ENCODE results near the gene DCTN2. TPM values are rescaled to one million over a fixed set of nuclear protein-coding genes. Genes with fewer than 3 reads are reported as not detected.

Gene DCTN2
- total RNA-seq, 8 experiments from 2014 or later, result 104 to 184 (median 161) TPM

DNA sequence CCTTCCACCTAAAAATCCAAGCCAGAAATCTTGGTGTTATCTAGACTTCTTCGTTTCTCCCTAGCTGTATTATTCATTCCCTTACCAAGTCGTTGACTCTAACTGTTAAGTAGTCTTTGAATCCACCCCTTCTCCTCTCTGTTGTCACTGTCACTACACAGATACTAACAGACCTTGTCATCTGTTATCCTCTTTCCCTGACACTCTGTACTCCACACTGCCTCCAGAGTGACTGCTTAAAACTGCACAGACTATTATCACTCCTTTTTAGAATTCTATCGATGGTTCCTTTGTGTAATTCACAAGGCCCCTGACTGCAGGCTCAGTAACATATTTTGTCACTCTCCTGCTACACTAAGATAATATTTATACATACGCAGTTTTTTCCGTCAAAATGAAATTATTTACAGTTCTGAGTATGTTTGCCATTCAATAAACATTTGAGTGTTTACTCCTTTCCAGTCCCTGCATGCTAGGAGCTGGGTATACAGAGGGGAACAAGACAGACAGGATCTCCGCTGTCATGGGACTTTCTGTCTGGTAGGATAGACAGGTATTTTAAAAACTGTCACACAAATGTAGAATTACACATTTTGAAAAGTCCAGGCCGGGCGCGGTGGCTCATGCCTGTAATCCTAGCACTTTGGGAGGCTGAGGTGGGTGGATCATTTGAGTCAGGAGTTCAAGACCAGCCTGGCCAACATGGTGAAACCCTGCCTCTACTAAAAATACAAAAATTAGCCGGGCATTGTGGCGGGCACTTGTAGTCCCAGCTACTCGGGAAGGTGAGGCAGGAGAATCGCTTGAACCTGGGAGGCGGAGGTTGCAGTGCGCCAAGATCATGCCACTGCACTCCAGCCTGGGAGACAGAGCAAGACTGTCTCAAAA, 55.4 kb downstream of the DCTN2 start:
- 80 to 100% (median 92%) methylated on average over 2 to 10 of the region's 15 CpGs for WGBS, 10 experiments
- Histone ChIP-seq H3K27ac (no peak overlapping the region), H3K4me1 (replicated peaks in 1 of 2) (peaks cover 9 to 10% of the 10 kb centered on the region in 2 donors), H3K4me3 (no peak overlapping the region)
- no peak for ATAC-seq (replicated peaks in 6 of 8)
- in situ Hi-C loops (cut with MboI; ENCODE audit: low pct_unique_long_range_greater_than_20kb in 2 of 9, low sequenced_read_pairs in 9 of 9, unreplicated experiment in 9 of 9), result no loop called here

DNA sequence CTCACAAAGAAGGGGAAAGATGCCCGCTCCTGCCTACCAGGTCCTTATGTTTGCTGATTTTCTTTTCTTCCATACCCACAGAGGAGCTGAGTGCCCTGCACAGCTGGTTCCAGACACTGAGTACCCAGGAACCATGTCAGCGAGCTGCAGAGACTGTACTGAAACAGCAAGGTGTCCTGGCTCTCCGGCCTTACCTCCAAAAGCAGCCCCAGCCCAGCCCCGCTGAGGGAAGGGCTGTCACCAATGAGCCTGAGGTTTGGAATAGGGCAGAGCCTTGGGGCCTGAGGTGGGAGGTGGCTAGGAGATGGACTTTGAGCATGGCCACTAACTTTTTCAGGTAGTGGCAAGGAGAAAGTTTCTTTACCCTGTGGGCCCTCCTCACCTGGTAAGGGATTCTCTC, 56.9 kb downstream of the DCTN2 start:
- Histone ChIP-seq H3K4me1 (replicated peaks in 1 of 2) (peaks cover 9 to 10% of the 10 kb centered on the region in 2 donors), H3K4me3 (no peak overlapping the region), H3K27ac (no peak overlapping the region)
- in situ Hi-C loops (cut with MboI; ENCODE audit: low pct_unique_long_range_greater_than_20kb in 2 of 9, low sequenced_read_pairs in 9 of 9, unreplicated experiment in 9 of 9), result no loop called here
- ATAC-seq (replicated peaks in 6 of 8), result no peak
- 83 to 100% (median 100%) methylated on average over 1 to 3 of the region's 4 CpGs; no CpG with 5 or more reads in 4 of the 10 experiments for WGBS, 10 experiments

DNA sequence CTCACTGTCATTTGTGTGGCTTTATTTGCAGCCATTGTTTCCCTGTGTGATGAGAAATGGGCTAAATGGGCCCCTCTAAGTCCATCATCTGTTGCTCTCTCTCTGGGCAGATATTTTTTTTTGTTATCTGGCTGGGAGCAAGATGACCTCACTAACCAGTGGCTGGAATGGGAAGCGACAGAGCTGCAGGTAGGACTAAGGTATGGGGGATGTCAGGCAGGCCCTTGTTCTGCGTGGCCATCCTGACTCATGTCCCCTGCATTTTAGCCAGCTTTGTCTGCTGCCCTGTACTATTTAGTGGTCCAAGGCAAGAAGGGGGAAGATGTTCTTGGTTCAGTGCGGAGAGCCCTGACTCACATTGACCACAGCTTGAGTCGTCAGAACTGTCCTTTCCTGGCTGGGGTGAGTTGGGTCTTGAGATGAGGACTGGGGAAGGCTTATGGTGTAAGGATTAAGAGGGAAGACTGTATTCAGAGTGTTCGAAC, 57.8 kb downstream of the DCTN2 start:
- in situ Hi-C loops (cut with MboI; ENCODE audit: low pct_unique_long_range_greater_than_20kb in 2 of 9, low sequenced_read_pairs in 9 of 9, unreplicated experiment in 9 of 9), result no loop called here
- 40 to 100% (median 100%) methylated on average over 1 to 5 of the region's 5 CpGs; no CpG with 5 or more reads in 1 of the 10 experiments for WGBS, 10 experiments
- Histone ChIP-seq H3K4me1 (replicated peaks in 1 of 2) (peaks cover 9 to 10% of the 10 kb centered on the region in 2 donors), H3K27ac (peak overlapping the region; percentile 5 to 97), H3K4me3 (peak overlapping the region; percentile 86 to 99 (median 93))
- no peak for ATAC-seq (replicated peaks in 6 of 8)

DNA sequence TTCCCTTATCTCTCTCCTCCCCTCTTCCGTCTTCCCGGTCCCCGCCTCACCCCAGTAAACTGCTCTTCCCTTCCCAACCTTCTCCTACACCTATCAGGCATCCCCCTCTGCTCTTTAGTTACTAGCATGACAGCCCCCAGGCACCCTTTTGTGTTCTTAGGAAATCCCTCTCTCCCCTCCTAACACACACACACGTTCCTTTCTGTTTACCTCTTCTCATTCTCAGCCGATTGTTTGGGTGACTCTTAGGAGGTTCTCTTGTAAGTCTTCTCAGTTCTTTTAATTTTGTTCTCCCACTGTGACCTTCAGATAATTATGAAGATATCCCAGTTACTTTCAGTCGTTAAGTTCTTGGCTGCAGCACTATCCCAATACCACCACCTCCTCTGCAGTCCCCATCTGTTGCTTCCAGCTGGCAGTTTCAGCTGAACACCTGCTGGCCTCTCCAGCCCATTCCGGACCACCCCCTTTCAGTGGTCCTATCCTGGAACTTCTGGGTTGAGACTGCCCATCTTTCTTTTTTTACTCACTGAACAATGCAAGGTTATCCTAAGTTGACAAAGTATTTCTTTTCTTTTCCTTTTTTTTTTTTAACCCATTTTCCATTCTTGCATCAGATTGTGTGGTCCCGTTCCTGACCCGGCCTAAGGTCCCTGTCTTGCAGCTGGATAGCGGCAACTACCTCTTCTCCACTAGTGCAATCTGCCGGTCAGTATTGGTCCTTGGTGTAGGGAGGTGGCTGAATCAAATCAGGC, 58.4 kb downstream of the DCTN2 start:
- peak in 1 of 8 experiments; percentile 3 for ATAC-seq (replicated peaks in 6 of 8)

DNA sequence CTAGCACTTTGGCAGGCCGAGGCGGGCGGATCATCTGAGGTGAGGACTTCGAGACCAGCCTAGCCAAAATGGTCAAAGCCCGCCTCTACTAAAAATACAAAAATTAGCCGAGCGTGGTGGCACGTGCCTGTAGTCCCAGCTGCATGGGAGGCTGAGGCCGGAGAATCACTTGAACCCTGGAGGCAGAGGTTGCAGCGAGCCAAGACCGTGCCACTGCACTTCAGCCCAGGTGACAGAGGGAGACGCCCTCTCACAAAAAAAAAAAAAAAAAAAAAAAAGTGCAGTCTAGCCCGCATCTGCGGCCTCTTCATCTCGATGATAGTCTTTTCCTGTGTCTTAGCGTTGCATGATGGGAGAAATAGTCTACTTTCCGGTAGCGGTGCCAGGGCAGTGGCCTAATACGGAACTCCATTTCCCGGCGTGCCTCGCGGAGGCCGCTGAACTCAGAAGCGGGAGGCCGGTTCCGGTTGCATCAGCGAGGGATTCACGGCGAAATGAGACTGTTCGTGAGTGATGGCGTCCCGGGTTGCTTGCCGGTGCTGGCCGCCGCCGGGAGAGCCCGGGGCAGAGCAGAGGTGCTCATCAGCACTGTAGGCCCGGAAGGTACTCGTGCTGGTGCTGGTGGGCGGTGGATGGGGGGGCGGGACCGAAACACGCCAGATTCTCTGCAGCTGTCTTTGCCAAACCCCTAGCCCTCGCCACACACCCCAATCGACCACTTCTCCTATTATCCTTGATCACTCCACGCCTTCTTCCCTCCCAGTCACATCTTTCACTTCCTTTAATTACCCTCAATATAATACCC, 59.2 kb downstream of the DCTN2 start, which contains the start of gene MARS1:
Gene MARS1, plus strand, starts transcription at position 472 of the 805 bp plus-strand sequence. Its CDS starts 23 bp downstream, at position 495.
- 0 to 17% (median 4%) methylated on average over 3 to 15 of the region's 47 CpGs; no CpG with 5 or more reads in 1 of the 10 experiments for WGBS, 10 experiments
- in situ Hi-C loops (cut with MboI; ENCODE audit: low pct_unique_long_range_greater_than_20kb in 2 of 9, low sequenced_read_pairs in 9 of 9, unreplicated experiment in 9 of 9), result no loop called here
- ATAC-seq (replicated peaks in 6 of 8), result peak; percentile 93 to 99 (median 98)
- H3K4me1 ChIP-seq (replicated peaks in 1 of 2), result peaks cover 9 to 10% of the 10 kb centered on the region in 2 donors
- peak within 1 kb of the TSS; percentile 86 to 99 (median 93) for H3K4me3 ChIP-seq
- H3K27ac ChIP-seq, result peak within 1 kb of the TSS; percentile 96 to 97

More for the DNA sequence above, 58.4 kb downstream of the DCTN2 start:
- 10 to 53% (median 24%) methylated on average over 2 to 11 of the region's 11 CpGs; no CpG with 5 or more reads in 1 of the 10 experiments for WGBS, 10 experiments
- Histone ChIP-seq H3K27ac (peak overlapping the region; percentile 96 to 97), H3K4me1 (replicated peaks in 1 of 2) (peaks cover 9 to 10% of the 10 kb centered on the region in 2 donors), H3K4me3 (peak overlapping the region; percentile 86 to 99 (median 93))
- in situ Hi-C loops (cut with MboI; ENCODE audit: low pct_unique_long_range_greater_than_20kb in 2 of 9, low sequenced_read_pairs in 9 of 9, unreplicated experiment in 9 of 9), result no loop called here

DNA sequence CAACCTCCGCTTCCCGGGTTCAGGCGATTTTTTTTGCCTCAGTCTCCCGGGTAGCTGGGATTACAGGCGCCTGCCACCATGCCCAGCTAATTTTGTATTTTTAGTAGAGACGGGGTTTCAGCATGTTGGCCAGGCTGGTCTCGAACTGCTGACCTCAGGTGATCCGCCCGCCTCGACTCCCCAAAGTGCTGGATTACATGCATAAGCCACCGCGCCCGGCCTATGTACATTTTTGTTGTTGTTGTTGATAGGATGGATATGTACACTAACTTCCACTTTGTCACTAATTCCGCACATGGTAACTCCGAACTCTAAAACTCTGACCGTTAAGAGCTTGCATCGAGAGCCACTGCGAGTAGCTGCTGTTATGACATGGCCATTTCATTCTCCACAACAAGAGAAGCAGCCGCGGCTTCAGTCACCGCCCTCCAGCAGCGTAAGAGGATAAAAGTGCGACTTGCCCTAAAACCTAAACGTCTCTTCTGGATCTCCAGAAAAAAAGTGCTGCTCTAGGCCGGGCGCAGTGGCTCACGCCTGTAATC, 59.9 kb downstream of the DCTN2 start:
- Histone ChIP-seq H3K4me3 (peak overlapping the region in 2 of 5 donors; percentile 15 to 86), H3K4me1 (replicated peaks in 1 of 2) (peaks cover 9 to 10% of the 10 kb centered on the region in 2 donors), H3K27ac (peak overlapping the region in 1 of 2 donors; percentile 62)
- in situ Hi-C loops (cut with MboI; ENCODE audit: low pct_unique_long_range_greater_than_20kb in 2 of 9, low sequenced_read_pairs in 9 of 9, unreplicated experiment in 9 of 9), result no loop called here
- WGBS, 10 experiments, result 79 to 100% (median 95%) methylated on average over 2 to 14 of the region's 27 CpGs; no CpG with 5 or more reads in 2 of the 10 experiments
- ATAC-seq (replicated peaks in 6 of 8), result no peak

DNA sequence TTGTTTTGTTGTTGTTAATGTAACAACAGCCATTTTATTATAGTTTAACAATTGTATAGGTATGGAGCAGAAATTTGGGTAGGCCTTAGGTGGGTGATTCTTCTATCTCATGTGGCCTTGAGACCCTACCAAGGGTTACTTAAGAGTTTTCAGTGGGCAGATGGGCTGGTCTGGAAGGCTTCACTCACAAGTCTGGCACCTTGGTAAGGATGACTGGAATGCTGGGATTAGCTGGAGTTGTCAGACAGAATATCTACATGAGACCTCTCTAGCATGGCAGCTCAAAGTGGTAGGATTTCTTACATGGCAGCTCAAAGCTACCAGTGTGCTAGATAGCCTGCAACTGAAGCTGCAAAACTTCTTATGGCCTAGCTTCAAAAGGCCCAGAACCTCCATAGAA, 61.3 kb downstream of the DCTN2 start:
- in situ Hi-C loops (cut with MboI; ENCODE audit: low pct_unique_long_range_greater_than_20kb in 2 of 9, low sequenced_read_pairs in 9 of 9, unreplicated experiment in 9 of 9), result no loop called here

DNA sequence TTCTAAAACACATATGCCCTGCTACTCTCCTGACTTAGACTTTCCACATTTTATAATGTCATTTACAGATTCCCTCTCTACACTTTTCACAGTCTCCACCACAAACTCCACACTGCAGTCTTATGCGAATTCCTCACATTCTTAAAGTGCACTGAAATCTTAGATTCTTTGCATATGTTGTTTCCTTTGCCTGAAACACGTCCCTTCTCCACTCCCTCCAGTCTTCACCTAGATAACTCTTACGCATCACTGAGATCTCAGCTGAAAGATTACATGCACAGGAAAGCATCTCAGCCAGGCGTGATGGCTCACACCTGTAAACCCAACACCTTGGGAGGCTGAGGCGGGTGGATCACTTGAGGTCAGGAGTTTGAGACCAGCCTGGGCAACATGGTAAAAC, 63.5 kb downstream of the DCTN2 start:
- peak in 3 of 8 experiments; percentile 8 to 14 (median 12) for ATAC-seq (replicated peaks in 6 of 8)
- WGBS, 10 experiments, result 10 to 89% (median 68%) methylated on average over 1 to 5 of the region's 5 CpGs; no CpG with 5 or more reads in 1 of the 10 experiments
- Histone ChIP-seq H3K4me3 (no peak overlapping the region), H3K27ac (no peak overlapping the region), H3K4me1 (replicated peaks in 1 of 2) (peaks cover 0 to 3% of the 10 kb centered on the region in 2 donors)
- in situ Hi-C loops (cut with MboI; ENCODE audit: low pct_unique_long_range_greater_than_20kb in 2 of 9, low sequenced_read_pairs in 9 of 9, unreplicated experiment in 9 of 9), result no loop called here

More for the DNA sequence above, 61.3 kb downstream of the DCTN2 start:
- no peak overlapping the region for H3K4me3 ChIP-seq
- no peak overlapping the region for H3K27ac ChIP-seq
- peaks cover 9 to 10% of the 10 kb centered on the region in 2 donors for H3K4me1 ChIP-seq (replicated peaks in 1 of 2)
- ATAC-seq (replicated peaks in 6 of 8), result no peak

DNA sequence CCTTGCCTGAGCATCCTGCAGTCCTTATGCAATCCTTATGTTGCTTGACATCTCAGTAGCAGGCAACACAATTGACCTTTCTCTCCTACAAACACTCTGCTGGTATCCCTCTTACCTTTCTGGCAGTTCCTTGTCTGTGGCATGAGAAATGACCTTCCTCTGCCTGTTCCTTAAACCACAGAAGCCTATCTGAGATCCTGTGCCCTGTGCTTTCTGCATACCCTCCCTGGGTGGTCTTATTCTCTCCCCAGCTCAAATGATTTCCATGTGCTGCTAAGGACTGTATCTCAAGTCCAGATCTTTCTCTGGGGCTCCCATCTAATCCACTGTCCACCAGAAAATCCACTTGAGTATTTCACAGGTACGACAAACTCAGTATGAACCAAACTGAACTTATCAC, 65.3 kb downstream of the DCTN2 start:
- no peak overlapping the region for H3K27ac ChIP-seq
- H3K4me3 ChIP-seq, result no peak overlapping the region
- in situ Hi-C loops (cut with MboI; ENCODE audit: low pct_unique_long_range_greater_than_20kb in 2 of 9, low sequenced_read_pairs in 9 of 9, unreplicated experiment in 9 of 9), result no loop called here
- 22 to 100% (median 83%) methylated on average over 1 of the region's 1 CpG; no CpG with 5 or more reads in 3 of the 10 experiments for WGBS, 10 experiments
- ATAC-seq (replicated peaks in 6 of 8), result no peak
- peaks cover 0 to 3% of the 10 kb centered on the region in 2 donors for H3K4me1 ChIP-seq (replicated peaks in 1 of 2)

Other genes starting within 250 kb of the DCTN2 start
- 10 to 100 TPM; 14.7 to 75.2 (median 31.6) TPM for gene R3HDM2, start 116.1 kb downstream of the DCTN2 start, total RNA-seq
- under 1 TPM; 0.14 to 0.85 (median 0.22) TPM for gene INHBC, start 112.4 kb downstream of the DCTN2 start, total RNA-seq
- gene INHBE, start 91.9 kb downstream of the DCTN2 start, total RNA-seq, result 10 to 100 TPM in 2 of 8 experiments, 1 to 10 TPM in 3, under 1 TPM in 3; 0.41 to 19.9 (median 2.6) TPM
- 1 to 10 TPM in 7 of 8 experiments, under 1 TPM in 1; 0.66 to 8.3 (median 3.2) TPM for gene GLI1, start 87.4 kb downstream of the DCTN2 start, total RNA-seq
- gene ARHGAP9, start 67.3 kb downstream of the DCTN2 start, total RNA-seq, result 1 to 10 TPM in 5 of 8 experiments, under 1 TPM in 3; 0.45 to 6.2 (median 2.0) TPM
- gene MARS1, start 59.1 kb downstream of the DCTN2 start, total RNA-seq, result 100 to 1,000 TPM; 133 to 437 (median 224) TPM
- 100 to 1,000 TPM in 5 of 8 experiments, 10 to 100 TPM in 3; 31.9 to 244 (median 136) TPM for gene DDIT3, start 26.7 kb downstream of the DCTN2 start, total RNA-seq
- gene MBD6, start 24.4 kb downstream of the DCTN2 start, total RNA-seq, result 10 to 100 TPM in 4 of 8 experiments, 1 to 10 TPM in 4; 5.5 to 37.5 (median 9.7) TPM
- gene KIF5A, start 2.9 kb upstream of the DCTN2 start, total RNA-seq, result 100 to 1,000 TPM in 1 of 8 experiments, 10 to 100 TPM in 4, 1 to 10 TPM in 2, under 1 TPM in 1; 0.91 to 111 (median 60.5) TPM
- 10 to 100 TPM; 12.5 to 29.4 (median 21.4) TPM for gene PIP4K2C, start 44.0 kb upstream of the DCTN2 start, total RNA-seq
- gene DTX3, start 57.6 kb upstream of the DCTN2 start, total RNA-seq, result 10 to 100 TPM in 7 of 8 experiments, 1 to 10 TPM in 1; 2.8 to 79.9 (median 62.7) TPM
- 10 to 100 TPM; 16.1 to 28.5 (median 17.9) TPM for gene ARHGEF25, start 64.2 kb upstream of the DCTN2 start, total RNA-seq
- 10 to 100 TPM in 5 of 8 experiments, 1 to 10 TPM in 1, under 1 TPM in 2; 0.61 to 34.3 (median 19.4) TPM for gene B4GALNT1, start 86.0 kb upstream of the DCTN2 start, total RNA-seq
- gene OS9, start 146.9 kb upstream of the DCTN2 start, total RNA-seq, result 100 to 1,000 TPM in 6 of 8 experiments, 10 to 100 TPM in 2; 94.0 to 297 (median 134) TPM
- 10 to 100 TPM in 4 of 8 experiments, 1 to 10 TPM in 2, under 1 TPM in 2; 0.31 to 13.8 (median 8.8) TPM for gene AGAP2, start 191.6 kb upstream of the DCTN2 start, total RNA-seq
- gene TSPAN31, start 197.8 kb upstream of the DCTN2 start, total RNA-seq, result 10 to 100 TPM; 19.8 to 38.6 (median 24.4) TPM
- gene CDK4, start 205.1 kb upstream of the DCTN2 start, total RNA-seq, result 100 to 1,000 TPM in 4 of 8 experiments, 10 to 100 TPM in 4; 43.4 to 146 (median 95.5) TPM
- 10 to 100 TPM in 7 of 8 experiments, 1 to 10 TPM in 1; 1.7 to 23.0 (median 17.0) TPM for gene MARCHF9, start 207.9 kb upstream of the DCTN2 start, total RNA-seq
- 1 to 10 TPM in 5 of 8 experiments, under 1 TPM in 3; 0.76 to 3.5 (median 1.6) TPM for gene CYP27B1, start 219.9 kb upstream of the DCTN2 start, total RNA-seq
- gene METTL1, start 224.9 kb upstream of the DCTN2 start, total RNA-seq, result 10 to 100 TPM in 7 of 8 experiments, 1 to 10 TPM in 1; 8.6 to 33.2 (median 15.8) TPM
- 10 to 100 TPM in 3 of 8 experiments, 1 to 10 TPM in 5; 1.5 to 15.0 (median 6.6) TPM for gene EEF1AKMT3, start 225.4 kb upstream of the DCTN2 start, total RNA-seq
- 10 to 100 TPM; 15.2 to 39.7 (median 24.3) TPM for gene TSFM, start 235.6 kb upstream of the DCTN2 start, total RNA-seq